Measurements from ENCODE around the gene UPF3A. TPM values are rescaled to one million over a fixed set of nuclear protein-coding genes. Genes with fewer than 3 reads are reported as not detected.

UPF3A gene
- total RNA-seq, 6 experiments from 2014 or later, result 10.6 to 24.3 (median 14.8) TPM

DNA sequence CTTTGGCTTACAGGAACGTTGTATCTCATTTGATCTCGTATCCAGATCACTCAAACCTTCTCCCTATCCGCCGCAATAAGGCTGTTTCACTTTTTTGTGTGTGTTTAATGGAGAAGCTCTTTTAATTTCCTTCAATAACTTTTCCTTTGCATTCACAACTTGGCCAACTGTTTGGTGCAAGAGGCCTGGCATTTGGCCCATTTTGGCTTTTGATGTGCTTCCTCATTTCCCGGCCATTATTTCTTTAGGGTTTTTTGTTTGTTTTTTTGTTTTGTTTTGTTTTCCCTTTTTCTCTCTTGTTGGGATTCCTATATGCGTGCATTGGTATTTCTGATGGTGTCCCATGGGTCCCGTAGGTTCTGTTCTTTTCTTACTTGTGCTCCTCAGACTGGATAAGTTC, 6.1 kb upstream of the UPF3A start:
- DNase-seq (no peak), ATAC-seq (no peak)
- peaks cover 0 to 9% (median 2%) of the 10 kb centered on the region in 4 donors for H3K4me1 ChIP-seq
- H3K27me3 ChIP-seq, result no peaks in the 10 kb centered on the region
- TF ChIP-seq, protein P1, sequence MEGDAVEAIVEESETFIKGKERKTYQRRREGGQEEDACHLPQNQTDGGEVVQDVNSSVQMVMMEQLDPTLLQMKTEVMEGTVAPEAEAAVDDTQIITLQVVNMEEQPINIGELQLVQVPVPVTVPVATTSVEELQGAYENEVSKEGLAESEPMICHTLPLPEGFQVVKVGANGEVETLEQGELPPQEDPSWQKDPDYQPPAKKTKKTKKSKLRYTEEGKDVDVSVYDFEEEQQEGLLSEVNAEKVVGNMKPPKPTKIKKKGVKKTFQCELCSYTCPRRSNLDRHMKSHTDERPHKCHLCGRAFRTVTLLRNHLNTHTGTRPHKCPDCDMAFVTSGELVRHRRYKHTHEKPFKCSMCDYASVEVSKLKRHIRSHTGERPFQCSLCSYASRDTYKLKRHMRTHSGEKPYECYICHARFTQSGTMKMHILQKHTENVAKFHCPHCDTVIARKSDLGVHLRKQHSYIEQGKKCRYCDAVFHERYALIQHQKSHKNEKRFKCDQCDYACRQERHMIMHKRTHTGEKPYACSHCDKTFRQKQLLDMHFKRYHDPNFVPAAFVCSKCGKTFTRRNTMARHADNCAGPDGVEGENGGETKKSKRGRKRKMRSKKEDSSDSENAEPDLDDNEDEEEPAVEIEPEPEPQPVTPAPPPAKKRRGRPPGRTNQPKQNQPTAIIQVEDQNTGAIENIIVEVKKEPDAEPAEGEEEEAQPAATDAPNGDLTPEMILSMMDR (IDR thresholded peaks at IDR 0.05), result no peak
- no peak for TF ChIP-seq POLR2A (IDR thresholded peaks at IDR 0.05)
- intact Hi-C loops (cut with DNase I), result no loop called here
- peaks cover 0 to 33% (median 12%) of the 10 kb centered on the region in 4 donors for H3K36me3 ChIP-seq
- no peaks in the 10 kb centered on the region for H3K9me3 ChIP-seq
- H3K27ac ChIP-seq, result no peak overlapping the region
- WGBS (ENCODE audit: insufficient coverage, low coverage, low lambda C conversion rate, missing lambda C conversion rate), result 73% methylated on average over 6 of the region's 7 CpGs
- H3K4me3 ChIP-seq, result no peak overlapping the region

DNA sequence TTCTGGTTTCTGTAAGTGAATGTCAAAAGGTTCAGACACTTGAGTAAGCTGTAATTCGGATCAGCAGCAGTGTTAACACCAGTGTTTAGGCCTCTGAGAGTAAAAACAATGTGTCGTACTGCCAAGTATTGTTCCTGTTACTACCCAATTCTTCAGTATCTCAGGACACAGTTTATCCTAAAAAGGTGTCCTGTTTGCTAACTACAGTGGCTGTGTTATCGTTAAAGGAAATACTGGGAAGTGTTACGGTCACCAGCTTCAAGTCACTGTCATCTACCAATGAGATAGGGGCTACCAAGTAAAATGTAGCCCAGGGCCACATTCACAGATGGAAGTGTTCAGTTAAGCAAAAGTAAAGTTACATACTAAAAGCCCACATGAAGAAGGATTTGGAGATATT, 2.3 kb upstream of the UPF3A start:
- H3K27me3 ChIP-seq, result no peaks in the 10 kb centered on the region
- DNase-seq (no peak), ATAC-seq (no peak)
- H3K4me1 ChIP-seq, result peaks cover 0 to 23% (median 4%) of the 10 kb centered on the region in 4 donors
- TF ChIP-seq POLR2A (IDR thresholded peaks at IDR 0.05), result no peak
- WGBS (ENCODE audit: insufficient coverage, low coverage, low lambda C conversion rate, missing lambda C conversion rate), result 58% methylated on average over 4 of the region's 4 CpGs
- intact Hi-C loops (cut with DNase I), result no loop called here
- no peak overlapping the region for H3K4me3 ChIP-seq
- no peaks in the 10 kb centered on the region for H3K9me3 ChIP-seq
- no peak overlapping the region for H3K27ac ChIP-seq
- peaks cover 0 to 9% (median 1%) of the 10 kb centered on the region in 4 donors for H3K36me3 ChIP-seq

DNA sequence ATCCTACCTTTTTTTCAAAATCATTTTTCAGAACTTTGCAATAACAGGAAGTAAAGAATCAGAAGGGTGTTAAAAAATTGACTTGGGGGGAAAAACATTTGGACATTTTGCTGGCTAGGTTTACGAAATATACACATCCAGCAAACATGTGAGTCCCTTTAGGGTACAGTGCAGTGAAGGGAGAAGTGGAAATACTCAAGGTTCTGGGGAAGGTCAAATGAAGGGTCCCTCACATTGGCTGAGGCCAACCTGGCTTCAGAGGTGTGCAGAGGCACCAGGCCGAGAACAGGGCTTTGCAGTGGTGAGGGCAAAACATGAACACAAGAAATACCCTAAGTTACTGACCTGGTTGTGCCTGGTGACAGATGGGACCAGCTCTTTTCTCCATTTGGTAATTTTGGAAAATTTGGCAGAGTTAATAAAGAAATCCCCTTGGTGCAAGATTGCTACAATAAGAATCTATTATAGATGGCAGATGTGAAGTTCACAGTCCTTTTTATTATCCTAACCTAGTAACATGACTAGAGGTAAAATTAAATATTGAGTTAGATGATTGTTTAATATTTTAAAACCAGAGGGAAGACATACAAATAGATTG, 1.5 kb upstream of the UPF3A start:
- TF ChIP-seq POLR2A (IDR thresholded peaks at IDR 0.05), result no peak
- TF ChIP-seq, protein P1 (IDR thresholded peaks at IDR 0.05), result no peak
- WGBS (ENCODE audit: insufficient coverage, low coverage, low lambda C conversion rate, missing lambda C conversion rate), result 57% methylated on average over 1 of the region's 2 CpGs
- H3K9me3 ChIP-seq, result no peaks in the 10 kb centered on the region
- no peak overlapping the region for H3K27ac ChIP-seq
- H3K4me3 ChIP-seq, result no peak overlapping the region
- DNase-seq (no peak), ATAC-seq (no peak)
- intact Hi-C loops (cut with DNase I), result no loop called here
- H3K27me3 ChIP-seq, result no peaks in the 10 kb centered on the region
- H3K36me3 ChIP-seq, result peaks cover 0 to 6% (median 0%) of the 10 kb centered on the region in 4 donors
- H3K4me1 ChIP-seq, result peaks cover 0 to 23% (median 4%) of the 10 kb centered on the region in 4 donors

DNA sequence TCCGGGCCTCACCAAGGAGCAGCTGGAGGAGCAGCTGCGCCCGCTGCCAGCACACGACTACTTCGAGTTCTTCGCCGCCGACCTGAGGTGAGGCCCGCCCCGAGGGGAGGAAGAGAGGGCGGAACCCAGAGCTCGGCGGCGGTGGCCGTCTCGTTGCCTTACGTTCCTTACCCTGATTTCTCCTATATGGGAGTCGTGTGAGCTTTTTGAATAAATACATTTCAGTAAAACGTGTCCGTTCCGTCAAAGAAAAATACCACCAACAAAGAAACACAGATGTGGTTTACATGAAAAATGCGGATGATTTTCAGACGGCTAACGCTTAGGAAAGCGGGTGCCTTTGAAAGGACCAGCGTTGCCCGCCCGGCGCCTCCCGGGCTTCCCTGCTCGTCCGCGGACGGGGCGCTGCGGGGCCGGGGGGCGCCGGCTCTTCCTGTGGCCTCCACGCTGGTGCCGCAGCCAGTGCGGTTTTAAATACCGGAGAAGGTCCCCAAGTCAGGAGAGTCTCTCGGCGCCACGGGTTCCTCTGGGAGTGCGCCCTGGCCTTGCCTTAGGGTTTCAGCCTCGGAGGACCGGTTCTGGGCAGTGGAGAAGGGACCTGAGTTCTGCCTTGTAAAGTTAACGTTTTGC, 755 bp downstream of the UPF3A start:
- Histone ChIP-seq H3K36me3 (peaks cover 0 to 9% (median 4%) of the 10 kb centered on the region in 4 donors), H3K4me1 (peaks cover 0 to 23% (median 4%) of the 10 kb centered on the region in 4 donors), H3K27ac (peak overlapping the region; percentile 68 to 91 (median 91)), H3K27me3 (no peaks in the 10 kb centered on the region), H3K4me3 (peak overlapping the region; percentile 61 to 78 (median 66)), H3K9me3 (no peaks in the 10 kb centered on the region)
- ATAC-seq, result peak; percentile 5 to 72 (median 19)
- WGBS (ENCODE audit: insufficient coverage, low coverage, low lambda C conversion rate, missing lambda C conversion rate), result under 1% methylated on average over 41 of the region's 50 CpGs
- intact Hi-C loops (cut with DNase I), result no loop called here
- DNase-seq, result peak; percentile 54 to 64 (median 56)
- TF ChIP-seq, protein P1 (IDR thresholded peaks at IDR 0.05), result no peak
- peak; percentile 22 for TF ChIP-seq POLR2A (IDR thresholded peaks at IDR 0.05)

DNA sequence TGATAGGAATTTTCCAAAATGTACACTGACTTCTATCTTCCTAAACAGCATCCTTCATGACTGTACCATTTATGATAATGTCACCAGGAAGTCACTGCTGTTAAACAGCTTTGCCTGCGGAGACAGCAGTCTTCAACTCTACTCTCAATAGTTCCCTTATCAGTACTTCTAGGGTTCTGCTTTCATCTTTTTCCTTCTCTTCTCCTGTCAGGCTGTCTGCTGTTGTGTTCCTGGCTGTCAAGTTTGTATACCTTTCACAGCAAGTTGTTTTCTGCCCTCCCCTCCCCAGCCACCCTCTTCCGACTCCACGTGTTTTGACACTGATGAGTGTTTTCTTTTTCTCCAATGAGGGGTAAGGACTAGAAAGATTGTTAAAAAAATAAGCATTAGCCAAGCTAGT, 2.2 kb downstream of the UPF3A start:
- Histone ChIP-seq H3K4me1 (peaks cover 0 to 23% (median 4%) of the 10 kb centered on the region in 4 donors), H3K27ac (no peak overlapping the region), H3K4me3 (no peak overlapping the region), H3K27me3 (no peaks in the 10 kb centered on the region), H3K36me3 (peaks cover 0 to 10% (median 9%) of the 10 kb centered on the region in 4 donors), H3K9me3 (no peaks in the 10 kb centered on the region)
- WGBS (ENCODE audit: insufficient coverage, low coverage, low lambda C conversion rate, missing lambda C conversion rate), result 77% methylated on average over 3 of the region's 3 CpGs
- intact Hi-C loops (cut with DNase I), result no loop called here
- no peak for ATAC-seq
- TF ChIP-seq, protein P1 (IDR thresholded peaks at IDR 0.05), result no peak
- no peak for TF ChIP-seq POLR2A (IDR thresholded peaks at IDR 0.05)
- no peak for DNase-seq

Measured in right lobe of liver (tissue), 6 donors.